H1 (cell line): ENCODE measurements around the gene ANGPTL5. TPM values are rescaled to one million over a fixed set of nuclear protein-coding genes. Genes with fewer than 3 reads are reported as not detected.

Experiments
- CTCF ChIA-PET: fragments of 300-600 bp; sonication (Branson Sonifier 250); formaldehyde crosslinking; loops from one replicate; lab custom pipeline; 2021; ENCODE audit not compliant: partially characterized antibody; lab: Charles Lee
- POLR2A ChIA-PET: fragments of 300-600 bp; sonication (Branson Sonifier 250); formaldehyde crosslinking; loops from one replicate; lab custom pipeline; 2021; ENCODE audit warnings: inconsistent platforms; ENCODE audit not compliant: partially characterized antibody; lab: Charles Lee
- DNase-seq, 2 experiments: peaks; one replicate each; pipeline versions ENCODE4 v3.0.0 to v3.0.0-alpha.2; 2010 to 2022; ENCODE audit warnings: low spot score in 2 of 2, low read depth in 1 of 2, mixed read lengths in 1 of 2
- FAIRE-seq: peaks from 2 replicates; lab custom pipeline; 2011; peaks lifted over from hg19 to GRCh38; lab: Jason Lieb, UNC
- H2AFZ ChIP-seq: 2 replicates; pipeline ENCODE4 v1.8.1; 2012; ENCODE audit warnings: low read length, inconsistent platforms
- H2AK5ac ChIP-seq: 2 replicates; pipeline ENCODE4 v1.6.1; 2013; ENCODE audit warnings: low read depth, low read length
- H2BK120ac ChIP-seq: replicated peaks from 2 replicates; pipeline ENCODE3; 2013; ENCODE audit warnings: low read depth, low read length, inconsistent platforms
- H2BK12ac ChIP-seq: 2 replicates; pipeline ENCODE4 v1.6.1; 2013; ENCODE audit warnings: low read depth, low read length
- H2BK15ac ChIP-seq: 2 replicates; pipeline ENCODE4 v1.6.1; 2013; ENCODE audit warnings: low read length
- H2BK20ac ChIP-seq: 2 replicates; pipeline ENCODE4 v1.6.1; 2013; ENCODE audit warnings: low read length
- H2BK5ac ChIP-seq: 2 replicates; pipeline ENCODE4 v1.6.1; 2013; ENCODE audit warnings: low read depth, low read length
- H3K14ac ChIP-seq: 2 replicates; pipeline ENCODE4 v1.6.1; 2013; ENCODE audit warnings: inconsistent platforms; ENCODE audit not compliant: insufficient read length
- H3K18ac ChIP-seq: 2 replicates; pipeline ENCODE4 v1.6.1; 2013; ENCODE audit warnings: low read length; ENCODE audit errors: extremely low read depth
- H3K23ac ChIP-seq: 2 replicates; pipeline ENCODE4 v1.6.1; 2013; ENCODE audit warnings: inconsistent platforms; ENCODE audit not compliant: insufficient read length
- H3K23me2 ChIP-seq: 2 replicates; pipeline ENCODE4 v1.6.1; 2013; ENCODE audit warnings: low read depth, low read length
- H3K27ac ChIP-seq: 2 replicates; pipeline ENCODE4 v1.6.1; 2011; ENCODE audit warnings: low read depth, low read length, inconsistent platforms
- H3K27me3 ChIP-seq, 4 experiments: replicated peaks in 1 of 4; 1 replicate in 1 of 4; 2 replicates in 3 of 4; pipeline versions ENCODE4 v1.6.1 to v1.8.1; 2011 to 2013; ENCODE audit warnings: low read length in 3 of 4, mild to moderate bottlenecking in 3 of 4, inconsistent platforms in 2 of 4, mixed read lengths in 2 of 4, moderate library complexity in 1 of 4; ENCODE audit not compliant: control insufficient read depth in 3 of 4, insufficient read depth in 3 of 4; ENCODE audit errors: extremely low read depth in 1 of 4
- H3K36me3 ChIP-seq, 4 experiments: 2 replicates each; pipeline versions ENCODE4 v1.6.1 to v1.8.1; 2011 to 2013; ENCODE audit warnings: mild to moderate bottlenecking in 4 of 4, low read length in 3 of 4, moderate library complexity in 2 of 4, control low read depth in 1 of 4, inconsistent platforms in 1 of 4; ENCODE audit not compliant: insufficient read depth in 4 of 4, control insufficient read depth in 2 of 4
- H3K4ac ChIP-seq: replicated peaks from 2 replicates; pipeline ENCODE3; 2013; ENCODE audit warnings: low read length, low read depth, mixed read lengths, inconsistent platforms; ENCODE audit not compliant: insufficient read length
- H3K4me1 ChIP-seq, 4 experiments: replicated peaks in 1 of 4; 1 replicate in 1 of 4; 2 replicates in 3 of 4; pipeline versions ENCODE4 v1.6.1 to v1.8.1; 2011 to 2013; ENCODE audit warnings: low read length in 3 of 4, inconsistent platforms in 2 of 4, mixed read lengths in 1 of 4; ENCODE audit not compliant: insufficient read depth in 4 of 4, control insufficient read depth in 3 of 4
- H3K4me2 ChIP-seq, 2 experiments: 2 replicates each; pipeline versions ENCODE4 v1.6.1 to v1.8.1; 2011 to 2013; ENCODE audit warnings: low read depth in 2 of 2, low read length in 2 of 2, control low read depth in 1 of 2, inconsistent platforms in 1 of 2, mild to moderate bottlenecking in 1 of 2; ENCODE audit not compliant: insufficient read depth in 1 of 2
- H3K4me3 ChIP-seq, 4 experiments: fragments of 200-600, 300-600 bp in 1 of 4; sonication (generic), shearing (Covaris generic), sonication (Bioruptor Twin) in 1 of 4; 2 replicates each; pipeline versions ENCODE4 v1.5.1 to v1.8.1; 2011 to 2016; ENCODE audit warnings: low read length in 4 of 4, low read depth in 3 of 4, control low read depth in 2 of 4, inconsistent platforms in 2 of 4, mild to moderate bottlenecking in 2 of 4, mixed read lengths in 1 of 4, moderate library complexity in 1 of 4; ENCODE audit not compliant: insufficient read depth in 2 of 4; ENCODE audit errors: extremely low read depth in 1 of 4
- H3K56ac ChIP-seq: replicated peaks from 2 replicates; pipeline ENCODE3; 2013; ENCODE audit warnings: low read depth, mild to moderate bottlenecking, mixed read lengths, low read length, inconsistent platforms; ENCODE audit not compliant: insufficient read length
- H3K79me1 ChIP-seq: 2 replicates; pipeline ENCODE4 v1.6.1; 2013; ENCODE audit warnings: low read depth, low read length, control low read depth
- H3K79me2 ChIP-seq, 2 experiments: 2 replicates each; pipeline versions ENCODE4 v1.6.1 to v1.8.1; 2012 to 2013; ENCODE audit warnings: low read length in 2 of 2, mild to moderate bottlenecking in 2 of 2, inconsistent platforms in 1 of 2; ENCODE audit not compliant: insufficient read depth in 2 of 2, control insufficient read depth in 1 of 2
- H3K9ac ChIP-seq, 4 experiments: replicated peaks in 1 of 4; 1 replicate in 1 of 4; 2 replicates in 3 of 4; pipeline versions ENCODE4 v1.6.1 to v1.8.1; 2011 to 2013; ENCODE audit warnings: low read depth in 3 of 4, low read length in 3 of 4, control low read depth in 2 of 4, mild to moderate bottlenecking in 2 of 4, moderate library complexity in 2 of 4, inconsistent platforms in 1 of 4; ENCODE audit errors: extremely low read depth in 1 of 4
- H3K9me3 ChIP-seq, 2 experiments: 2 replicates each; pipeline versions ENCODE4 v1.6.1 to v1.8.1; 2012 to 2013; ENCODE audit warnings: mild to moderate bottlenecking in 2 of 2, moderate library complexity in 2 of 2, control low read depth in 1 of 2, inconsistent platforms in 1 of 2, low read depth in 1 of 2, low read length in 1 of 2, mixed read lengths in 1 of 2; ENCODE audit not compliant: insufficient read depth in 2 of 2
- H4K20me1 ChIP-seq, 2 experiments: replicated peaks in 1 of 2; 2 replicates each; pipeline versions ENCODE3 to v1.8.1; 2011 to 2013; ENCODE audit warnings: inconsistent platforms in 2 of 2, low read length in 2 of 2, mild to moderate bottlenecking in 1 of 2; ENCODE audit not compliant: insufficient read depth in 2 of 2, control insufficient read depth in 1 of 2
- H4K5ac ChIP-seq: 2 replicates; pipeline ENCODE4 v1.6.1; 2013; ENCODE audit warnings: low read length, low read depth, mixed read lengths, inconsistent platforms; ENCODE audit not compliant: insufficient read length
- H4K8ac ChIP-seq: 2 replicates; pipeline ENCODE4 v1.8.0; 2013; ENCODE audit warnings: mild to moderate bottlenecking, moderate library complexity, low read length, inconsistent platforms; ENCODE audit not compliant: insufficient read depth; ENCODE audit errors: extremely low read depth
- H4K91ac ChIP-seq: replicated peaks from 2 replicates; pipeline ENCODE3; 2013; ENCODE audit warnings: low read length, mixed read lengths, inconsistent platforms; ENCODE audit not compliant: insufficient read length
- ASH2L ChIP-seq: fragments of 200-600, 300-600 bp; sonication (generic); IDR thresholded peaks from one replicate; pipeline ENCODE4 v1.7.1; 2017; ENCODE audit warnings: low read length
- BACH1 ChIP-seq: IDR thresholded peaks from 2 replicates; pipeline ENCODE4 v1.6.1; 2012; ENCODE audit warnings: low read length, improper control_type of control experiment
- BRCA1 ChIP-seq: IDR thresholded peaks from 2 replicates; pipeline ENCODE4 v1.6.1; 2012; ENCODE audit warnings: low read depth, low read length, improper control_type of control experiment
- CBX8 ChIP-seq: fragments of 300-800, 300-1000 bp; sonication (generic); IDR thresholded peaks from 2 replicates; pipeline ENCODE4 v1.7.1; 2016; ENCODE audit warnings: low read depth, low read length, borderline replicate concordance
- CREB1 ChIP-seq: IDR thresholded peaks from 2 replicates; pipeline ENCODE4 v1.6.1; 2012; ENCODE audit warnings: inconsistent platforms
- EZH2 ChIP-seq: fragments of 200-600 bp; sonication (generic); IDR thresholded peaks from 2 replicates; pipeline ENCODE4 v1.7.1; 2012; ENCODE audit warnings: low read depth, mild to moderate bottlenecking, moderate library complexity, low read length, inconsistent platforms; ENCODE audit not compliant: severe bottlenecking
- HDAC6 ChIP-seq: IDR thresholded peaks from one replicate; pipeline ENCODE4 v1.7.1; 2012; ENCODE audit warnings: low read depth, mild to moderate bottlenecking, inconsistent platforms, low read length, moderate library complexity
- JUN ChIP-seq: IDR thresholded peaks from 2 replicates; pipeline ENCODE4 v1.6.1; 2011; ENCODE audit warnings: low read depth, mild to moderate bottlenecking, improper control_type of control experiment, low read length
- KDM5A ChIP-seq: fragments of 200-600 bp; IDR thresholded peaks from 2 replicates; pipeline ENCODE4 v1.7.1; 2012; ENCODE audit warnings: mild to moderate bottlenecking, low read length, inconsistent platforms, mixed read lengths
- RFX5 ChIP-seq: IDR thresholded peaks from 2 replicates; pipeline ENCODE4 v1.6.1; 2011; ENCODE audit warnings: low read depth, low read length, improper control_type of control experiment, borderline replicate concordance
- SIRT6 ChIP-seq: IDR thresholded peaks from one replicate; pipeline ENCODE4 v1.7.1; 2012; ENCODE audit warnings: low read length, inconsistent platforms
- SIX5 ChIP-seq: IDR thresholded peaks from 2 replicates; pipeline ENCODE4 v1.6.1; 2011; ENCODE audit warnings: mild to moderate bottlenecking, low read depth, low read length
- SP4 ChIP-seq: IDR thresholded peaks from 2 replicates; pipeline ENCODE4 v1.6.1; 2012; ENCODE audit warnings: low read length, inconsistent platforms
- SRF ChIP-seq: IDR thresholded peaks from 2 replicates; pipeline ENCODE4 v1.6.1; 2011; ENCODE audit warnings: mild to moderate bottlenecking, low read depth, low read length, moderate library complexity
- TEAD4 ChIP-seq: IDR thresholded peaks from 2 replicates; pipeline ENCODE4 v1.6.1; 2012; ENCODE audit warnings: low read depth, low read length, inconsistent platforms, mixed read lengths
- YY1 ChIP-seq: IDR thresholded peaks from 2 replicates; pipeline ENCODE4 v1.6.1; 2011; ENCODE audit warnings: low read depth, mild to moderate bottlenecking, low read length
- ZNF274 ChIP-seq: IDR thresholded peaks from 2 replicates; pipeline ENCODE4 v1.7.0; 2012; ENCODE audit warnings: low read length, borderline replicate concordance; ENCODE audit errors: extremely low read depth
- polyA plus RNA-seq, 7 experiments: library from polyadenylated mRNA; depleted of rRNA in 3 of 7; stranded (reverse) in 5 of 7; unstranded in 2 of 7; fragments of >200 nt in 5 of 7; fragments of 200-250 nt in 2 of 7; gene quantifications; 1 replicate in 5 of 7; 2 replicates in 1 of 7; 4 replicates in 1 of 7; pipeline versions ENCODE4 v1.2.1 to v1.2.3, GENCODE V29; 2011 to 2013; ENCODE audit warnings: missing spikeins in 2 of 7, mixed read lengths in 2 of 7
- total RNA-seq: library from RNA; stranded (reverse); fragmentation: NEBNext Ultra II Directional; extraction: Animal tissue kit (Norgen Biotek cat#: 25700); gene quantifications from 2 replicates; pipeline ENCODE4 v1.2.1, GENCODE V29; 2021

The ANGPTL5 gene
- total and polyA plus RNA-seq, 2 of the 8 experiments (the other 6 are each of a cell fraction or from before 2014, with no cell fraction given), result not detected

GRCh38 chr11:101917226-101917625, 904 bp upstream of the ANGPTL5 start:
- no peak overlapping the region for H2AK5ac ChIP-seq
- H3K56ac ChIP-seq, result no peak overlapping the region
- no peaks in the 10 kb centered on the region for H3K36me3 ChIP-seq
- no peak overlapping the region for H2BK120ac ChIP-seq
- no peak overlapping the region for H4K8ac ChIP-seq
- H3K23ac ChIP-seq, result no peak overlapping the region
- no peak overlapping the region for H2BK5ac ChIP-seq
- H2BK20ac ChIP-seq, result no peak overlapping the region
- H3K18ac ChIP-seq, result no peak overlapping the region
- H4K20me1 ChIP-seq, result no peaks in the 10 kb centered on the region
- H3K9me3 ChIP-seq, result no peaks in the 10 kb centered on the region
- no peak overlapping the region for H3K9ac ChIP-seq
- H3K4me2 ChIP-seq, result no peak overlapping the region
- H3K27ac ChIP-seq, result no peak overlapping the region
- no peaks in the 10 kb centered on the region for H3K79me2 ChIP-seq
- FAIRE-seq (no peak), DNase-seq (no peak)
- H2AFZ ChIP-seq, result no peak overlapping the region
- H4K91ac ChIP-seq, result no peak overlapping the region
- peaks cover 6% of the 10 kb centered on the region for H3K23me2 ChIP-seq
- no peak overlapping the region for H2BK15ac ChIP-seq
- ChIA-PET POLR2A (no interaction called here), CTCF (interaction anchor here (1.4 kb wide), 1 partner anchor 24 kb away, joined by 4 read pairs; no protein-coding TSS in a partner anchor)
- H4K5ac ChIP-seq, result no peak overlapping the region
- H3K4me1 ChIP-seq, result peaks cover 0 to 3% (median 2%) of the 10 kb centered on the region in 4 experiments; a peak in 4 of 7 replicates
- no peak for TF ChIP-seq BACH1
- no peak for TF ChIP-seq JUN
- TF ChIP-seq SP4, result no peak
- TF ChIP-seq BRCA1, result no peak
- TF ChIP-seq ASH2L, result no peak
- TF ChIP-seq SIX5, result no peak
- TF ChIP-seq YY1, result no peak
- no peak for TF ChIP-seq KDM5A
- no peak for TF ChIP-seq EZH2
- TF ChIP-seq CREB1, result no peak
- no peak for TF ChIP-seq SIRT6
- TF ChIP-seq HDAC6, result no peak
- TF ChIP-seq CBX8, result no peak
- no peak for TF ChIP-seq SRF
- TF ChIP-seq TEAD4, result no peak
- no peak for TF ChIP-seq ZNF274
- no peak for TF ChIP-seq RFX5
- H3K27me3 ChIP-seq, result no peaks in the 10 kb centered on the region
- no peak overlapping the region for H2BK12ac ChIP-seq
- H3K4me3 ChIP-seq, result no peak overlapping the region
- no peaks in the 10 kb centered on the region for H3K79me1 ChIP-seq
- H3K4ac ChIP-seq, result no peak overlapping the region
- no peak overlapping the region for H3K14ac ChIP-seq
